T-helper 2 cell treated with Interferon-gamma antibody and Interleukin-4, amounts not matched to agents 5 μg/mL and 100 μg/mL, for 36 hours (primary cell): ENCODE results near the gene INSRR.

Source experiments
- DNase-seq: peaks from one replicate; pipeline ENCODE4 v3.0.0; 2021; ENCODE audit warnings: low spot score
- H3K27ac Mint-ChIP-seq: one replicate; pipeline ENCODE4 v1.8.0; 2021; ENCODE audit warnings: mild to moderate bottlenecking, mixed read lengths
- H3K27me3 Mint-ChIP-seq: one replicate; pipeline ENCODE4 v1.8.0; 2021; ENCODE audit warnings: low read depth, mixed read lengths
- H3K36me3 Mint-ChIP-seq: one replicate; pipeline ENCODE4 v1.8.0; 2021; ENCODE audit warnings: low read depth, mixed read lengths
- H3K4me1 Mint-ChIP-seq: one replicate; pipeline ENCODE4 v1.8.0; 2021; ENCODE audit warnings: low read depth, mixed read lengths
- H3K4me3 Mint-ChIP-seq: one replicate; pipeline ENCODE4 v1.8.0; 2022; ENCODE audit warnings: mild to moderate bottlenecking, moderate library complexity, mixed read lengths
- H3K9me3 Mint-ChIP-seq: one replicate; pipeline ENCODE4 v1.8.0; 2021; ENCODE audit warnings: mixed read lengths

INSRR gene

GRCh38 chr1:156898161-156898566, 39.2 kb upstream of the INSRR start:
- no peak for DNase-seq
- Mint-ChIP-seq H3K9me3 (no peaks in the 10 kb centered on the region), H3K36me3 (no peaks in the 10 kb centered on the region), H3K27me3 (peaks cover 54% of the 10 kb centered on the region), H3K4me3 (no peak overlapping the region), H3K27ac (no peak overlapping the region), H3K4me1 (peaks cover 5% of the 10 kb centered on the region)

- Mint-ChIP-seq H3K4me1 (peaks cover 5% of the 10 kb centered on the region), H3K27ac (no peak overlapping the region), H3K36me3 (no peaks in the 10 kb centered on the region), H3K27me3 (peaks cover 56% of the 10 kb centered on the region), H3K4me3 (no peak overlapping the region), H3K9me3 (no peaks in the 10 kb centered on the region)
- DNase-seq, result no peak
These were observed 38.3 kb upstream of the INSRR start for GRCh38 chr1:156897078-156897825.

GRCh38 chr1:156896490-156897033, 37.6 kb upstream of the INSRR start:
- H3K36me3 Mint-ChIP-seq, result no peaks in the 10 kb centered on the region
- peaks cover 8% of the 10 kb centered on the region for H3K4me1 Mint-ChIP-seq
- H3K4me3 Mint-ChIP-seq, result no peak overlapping the region
- no peak overlapping the region for H3K27ac Mint-ChIP-seq
- peaks cover 59% of the 10 kb centered on the region for H3K27me3 Mint-ChIP-seq
- no peak for DNase-seq
- H3K9me3 Mint-ChIP-seq, result no peaks in the 10 kb centered on the region

GRCh38 chr1:156895927-156896326, 37.0 kb upstream of the INSRR start:
- Mint-ChIP-seq H3K4me1 (peaks cover 8% of the 10 kb centered on the region), H3K9me3 (no peaks in the 10 kb centered on the region), H3K27ac (no peak overlapping the region), H3K36me3 (no peaks in the 10 kb centered on the region), H3K4me3 (no peak overlapping the region), H3K27me3 (peaks cover 63% of the 10 kb centered on the region)
- DNase-seq, result no peak

- Mint-ChIP-seq H3K4me1 (peaks cover 8% of the 10 kb centered on the region), H3K36me3 (no peaks in the 10 kb centered on the region), H3K27me3 (peaks cover 66% of the 10 kb centered on the region), H3K4me3 (no peak overlapping the region), H3K27ac (no peak overlapping the region), H3K9me3 (no peaks in the 10 kb centered on the region)
- DNase-seq, result no peak
These were observed 36.5 kb upstream of the INSRR start for GRCh38 chr1:156895455-156895812.

- Mint-ChIP-seq H3K27me3 (peaks cover 64% of the 10 kb centered on the region), H3K4me1 (peaks cover 8% of the 10 kb centered on the region), H3K4me3 (no peak overlapping the region), H3K27ac (no peak overlapping the region), H3K9me3 (no peaks in the 10 kb centered on the region), H3K36me3 (no peaks in the 10 kb centered on the region)
- no peak for DNase-seq
These were observed 36.0 kb upstream of the INSRR start for GRCh38 chr1:156894711-156895454.

GRCh38 chr1:156894001-156894400, 35.1 kb upstream of the INSRR start:
- H3K4me1 Mint-ChIP-seq, result peaks cover 8% of the 10 kb centered on the region

GRCh38 chr1:156893048-156893953, 34.4 kb upstream of the INSRR start, which contains the start of gene PEAR1:
Gene PEAR1 (plus strand): TSS chr1:156893718. CDS start chr1:156903927, 10,209 bp downstream.
- peaks cover 55% of the 10 kb centered on the region for H3K27me3 Mint-ChIP-seq
- peaks cover 4% of the 10 kb centered on the region for H3K4me1 Mint-ChIP-seq
- H3K27ac Mint-ChIP-seq, result no peak within 1 kb of the TSS
- no peaks in the 10 kb centered on the region for H3K36me3 Mint-ChIP-seq
- peak within 1 kb of the TSS; percentile 68 for H3K4me3 Mint-ChIP-seq
- DNase-seq, result no peak
- no peaks in the 10 kb centered on the region for H3K9me3 Mint-ChIP-seq

More at GRCh38 chr1:156894001-156894400, 35.1 kb upstream of the INSRR start:
- Mint-ChIP-seq H3K36me3 (no peaks in the 10 kb centered on the region), H3K27ac (no peak overlapping the region), H3K4me3 (no peak overlapping the region), H3K9me3 (no peaks in the 10 kb centered on the region), H3K27me3 (peaks cover 62% of the 10 kb centered on the region)
- DNase-seq, result no peak

- Mint-ChIP-seq H3K27ac (no peak overlapping the region), H3K4me1 (peaks cover 3% of the 10 kb centered on the region)
These were observed 33.5 kb upstream of the INSRR start for GRCh38 chr1:156892190-156893047.

GRCh38 chr1:156889802-156890580, 31.1 kb upstream of the INSRR start:
- Mint-ChIP-seq H3K27ac (no peak overlapping the region), H3K27me3 (peaks cover 40% of the 10 kb centered on the region)
- DNase-seq, result peak; percentile 51

More at GRCh38 chr1:156892190-156893047, 33.5 kb upstream of the INSRR start:
- DNase-seq, result peak; percentile 84
- H3K9me3 Mint-ChIP-seq, result no peaks in the 10 kb centered on the region
- no peaks in the 10 kb centered on the region for H3K36me3 Mint-ChIP-seq
- H3K27me3 Mint-ChIP-seq, result peaks cover 50% of the 10 kb centered on the region
- peak overlapping the region; percentile 68 for H3K4me3 Mint-ChIP-seq

GRCh38 chr1:156887734-156888133, 28.8 kb upstream of the INSRR start:
- no peak for DNase-seq
- Mint-ChIP-seq H3K9me3 (no peaks in the 10 kb centered on the region), H3K36me3 (no peaks in the 10 kb centered on the region), H3K4me1 (peaks cover 3% of the 10 kb centered on the region), H3K27ac (no peak overlapping the region), H3K4me3 (no peak overlapping the region), H3K27me3 (peaks cover 25% of the 10 kb centered on the region)

More at GRCh38 chr1:156889802-156890580, 31.1 kb upstream of the INSRR start:
- Mint-ChIP-seq H3K36me3 (no peaks in the 10 kb centered on the region), H3K4me1 (peaks cover 3% of the 10 kb centered on the region), H3K4me3 (no peak overlapping the region), H3K9me3 (no peaks in the 10 kb centered on the region)

GRCh38 chr1:156887317-156887716, 28.4 kb upstream of the INSRR start:
- no peak overlapping the region for H3K27ac Mint-ChIP-seq
- H3K27me3 Mint-ChIP-seq, result peaks cover 24% of the 10 kb centered on the region
- no peaks in the 10 kb centered on the region for H3K36me3 Mint-ChIP-seq
- no peak for DNase-seq
- no peaks in the 10 kb centered on the region for H3K9me3 Mint-ChIP-seq
- H3K4me3 Mint-ChIP-seq, result no peak overlapping the region
- peaks cover 3% of the 10 kb centered on the region for H3K4me1 Mint-ChIP-seq
